ENCODE measurements around the gene MYO15A.
A peak's percentile ranks its signal among the peaks of the same experiment; 100 is the strongest.

The MYO15A gene

GRCh38 chr17:18139092-18139491 lies 30.5 kb downstream of the MYO15A start:
- peaks cover 6% of the 10 kb centered on the region for H3K27me3 Mint-ChIP-seq (ENCODE audit: low read depth)
- H3K27ac Mint-ChIP-seq = no peak overlapping the region
- no peaks in the 10 kb centered on the region for H3K36me3 Mint-ChIP-seq (ENCODE audit: low read depth)
- H3K9me3 Mint-ChIP-seq = no peaks in the 10 kb centered on the region
- peaks cover 6% of the 10 kb centered on the region for H3K4me1 Mint-ChIP-seq
- TF ChIP-seq, protein P1, sequence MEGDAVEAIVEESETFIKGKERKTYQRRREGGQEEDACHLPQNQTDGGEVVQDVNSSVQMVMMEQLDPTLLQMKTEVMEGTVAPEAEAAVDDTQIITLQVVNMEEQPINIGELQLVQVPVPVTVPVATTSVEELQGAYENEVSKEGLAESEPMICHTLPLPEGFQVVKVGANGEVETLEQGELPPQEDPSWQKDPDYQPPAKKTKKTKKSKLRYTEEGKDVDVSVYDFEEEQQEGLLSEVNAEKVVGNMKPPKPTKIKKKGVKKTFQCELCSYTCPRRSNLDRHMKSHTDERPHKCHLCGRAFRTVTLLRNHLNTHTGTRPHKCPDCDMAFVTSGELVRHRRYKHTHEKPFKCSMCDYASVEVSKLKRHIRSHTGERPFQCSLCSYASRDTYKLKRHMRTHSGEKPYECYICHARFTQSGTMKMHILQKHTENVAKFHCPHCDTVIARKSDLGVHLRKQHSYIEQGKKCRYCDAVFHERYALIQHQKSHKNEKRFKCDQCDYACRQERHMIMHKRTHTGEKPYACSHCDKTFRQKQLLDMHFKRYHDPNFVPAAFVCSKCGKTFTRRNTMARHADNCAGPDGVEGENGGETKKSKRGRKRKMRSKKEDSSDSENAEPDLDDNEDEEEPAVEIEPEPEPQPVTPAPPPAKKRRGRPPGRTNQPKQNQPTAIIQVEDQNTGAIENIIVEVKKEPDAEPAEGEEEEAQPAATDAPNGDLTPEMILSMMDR (IDR thresholded peaks at IDR 0.05; ENCODE audit: unreplicated experiment in 3 of 3) = no peak
- H3K4me3 Mint-ChIP-seq = no peak overlapping the region

GRCh38 chr17:18139498-18139897 lies 30.9 kb downstream of the MYO15A start:
- TF ChIP-seq, protein P1 (IDR thresholded peaks at IDR 0.05; ENCODE audit: unreplicated experiment in 3 of 3) = no peak
- Mint-ChIP-seq H3K9me3 (no peaks in the 10 kb centered on the region), H3K36me3 (ENCODE audit: low read depth) (no peaks in the 10 kb centered on the region), H3K4me3 (no peak overlapping the region), H3K27me3 (ENCODE audit: low read depth) (peaks cover 6% of the 10 kb centered on the region), H3K4me1 (peaks cover 6% of the 10 kb centered on the region), H3K27ac (no peak overlapping the region)

- TF ChIP-seq, protein P1 (IDR thresholded peaks at IDR 0.05; ENCODE audit: unreplicated experiment in 3 of 3) = peak in 1 of 3 experiments; percentile 15
- Mint-ChIP-seq H3K27ac (no peak overlapping the region), H3K27me3 (ENCODE audit: low read depth) (peaks cover 10% of the 10 kb centered on the region), H3K36me3 (ENCODE audit: low read depth) (no peaks in the 10 kb centered on the region), H3K4me1 (peaks cover 6% of the 10 kb centered on the region), H3K9me3 (no peaks in the 10 kb centered on the region), H3K4me3 (no peak overlapping the region)
Observed at GRCh38 chr17:18139949-18140348, 31.4 kb downstream of the MYO15A start.

- peaks cover 12% of the 10 kb centered on the region for H3K27me3 Mint-ChIP-seq (ENCODE audit: low read depth)
- H3K36me3 Mint-ChIP-seq (ENCODE audit: low read depth) = no peaks in the 10 kb centered on the region
- H3K9me3 Mint-ChIP-seq = no peaks in the 10 kb centered on the region
- TF ChIP-seq, protein P1 (IDR thresholded peaks at IDR 0.05; ENCODE audit: unreplicated experiment in 3 of 3) = no peak
- no peak overlapping the region for H3K4me3 Mint-ChIP-seq
- peaks cover 6% of the 10 kb centered on the region for H3K4me1 Mint-ChIP-seq
- no peak overlapping the region for H3K27ac Mint-ChIP-seq
Observed at GRCh38 chr17:18140648-18141047, 32.1 kb downstream of the MYO15A start.

GRCh38 chr17:18141210-18141803 lies 32.8 kb downstream of the MYO15A start:
- peaks cover 12% of the 10 kb centered on the region for H3K27me3 Mint-ChIP-seq (ENCODE audit: low read depth)
- no peak overlapping the region for H3K4me3 Mint-ChIP-seq
- no peaks in the 10 kb centered on the region for H3K9me3 Mint-ChIP-seq
- H3K4me1 Mint-ChIP-seq = peaks cover 6% of the 10 kb centered on the region
- H3K27ac Mint-ChIP-seq = peak overlapping the region in 1 of 3 experiments; percentile 68
- H3K36me3 Mint-ChIP-seq (ENCODE audit: low read depth) = no peaks in the 10 kb centered on the region
- TF ChIP-seq, protein P1 (IDR thresholded peaks at IDR 0.05; ENCODE audit: unreplicated experiment in 3 of 3) = peak; percentile 53 to 74 (median 62)

- TF ChIP-seq, protein P1 (IDR thresholded peaks at IDR 0.05; ENCODE audit: unreplicated experiment in 3 of 3) = no peak
- Mint-ChIP-seq H3K27ac (no peak overlapping the region), H3K9me3 (no peaks in the 10 kb centered on the region), H3K4me3 (no peak overlapping the region), H3K27me3 (ENCODE audit: low read depth) (peaks cover 12% of the 10 kb centered on the region), H3K4me1 (peaks cover 6% of the 10 kb centered on the region), H3K36me3 (ENCODE audit: low read depth) (no peaks in the 10 kb centered on the region)
Observed at GRCh38 chr17:18142417-18142816, 33.9 kb downstream of the MYO15A start.
